ENCODE measurements around the gene MYL5.

GRCh38 chr4:725391-726234 is 51.3 kb downstream of the MYL5 start:
- TF ChIP-seq POLR2A (IDR thresholded peaks at IDR 0.05), result no peak
- TF ChIP-seq, protein P1, sequence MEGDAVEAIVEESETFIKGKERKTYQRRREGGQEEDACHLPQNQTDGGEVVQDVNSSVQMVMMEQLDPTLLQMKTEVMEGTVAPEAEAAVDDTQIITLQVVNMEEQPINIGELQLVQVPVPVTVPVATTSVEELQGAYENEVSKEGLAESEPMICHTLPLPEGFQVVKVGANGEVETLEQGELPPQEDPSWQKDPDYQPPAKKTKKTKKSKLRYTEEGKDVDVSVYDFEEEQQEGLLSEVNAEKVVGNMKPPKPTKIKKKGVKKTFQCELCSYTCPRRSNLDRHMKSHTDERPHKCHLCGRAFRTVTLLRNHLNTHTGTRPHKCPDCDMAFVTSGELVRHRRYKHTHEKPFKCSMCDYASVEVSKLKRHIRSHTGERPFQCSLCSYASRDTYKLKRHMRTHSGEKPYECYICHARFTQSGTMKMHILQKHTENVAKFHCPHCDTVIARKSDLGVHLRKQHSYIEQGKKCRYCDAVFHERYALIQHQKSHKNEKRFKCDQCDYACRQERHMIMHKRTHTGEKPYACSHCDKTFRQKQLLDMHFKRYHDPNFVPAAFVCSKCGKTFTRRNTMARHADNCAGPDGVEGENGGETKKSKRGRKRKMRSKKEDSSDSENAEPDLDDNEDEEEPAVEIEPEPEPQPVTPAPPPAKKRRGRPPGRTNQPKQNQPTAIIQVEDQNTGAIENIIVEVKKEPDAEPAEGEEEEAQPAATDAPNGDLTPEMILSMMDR (IDR thresholded peaks at IDR 0.05), result no peak
